NCI-H1105 treated with DMSO at 0.1 percent for 48 hours (cell line): Measurements from ENCODE around the gene MISP3.

Experiments
- DNase-seq: peaks from one replicate; lab custom pipeline; 2025; lab: John Stamatoyannopoulos, UW

MISP3 gene

GRCh38 chr19:14122924-14123323 is 50.3 kb downstream of the MISP3 start:
- no peak for DNase-seq
